Astrocyte (in vitro differentiated cells and primary cell): ENCODE measurements around the gene PLCH2. TPM values are rescaled to one million over a fixed set of nuclear protein-coding genes. Genes with fewer than 3 reads are reported as not detected.

Experiments used
- DNase-seq: peaks from one replicate; pipeline ENCODE4 v3.0.0-alpha.2; 2010; ENCODE audit warnings: low read depth
- FAIRE-seq: peaks from 2 replicates; lab custom pipeline; 2011; peaks lifted over from hg19 to GRCh38; lab: Jason Lieb, UNC
- H2AFZ ChIP-seq: 2 replicates; pipeline ENCODE4 v1.6.0; 2012; ENCODE audit warnings: low read depth, low read length, inconsistent platforms
- H3K27ac ChIP-seq: 2 replicates; pipeline ENCODE4 v1.5.1; 2011; ENCODE audit warnings: low read depth, low read length, inconsistent platforms
- H3K27me3 ChIP-seq: 2 replicates; pipeline ENCODE4 v1.6.0; 2011; ENCODE audit warnings: low read length, inconsistent platforms; ENCODE audit not compliant: insufficient read depth
- H3K36me3 ChIP-seq: 2 replicates; pipeline ENCODE4 v1.5.1; 2011; ENCODE audit warnings: low read length, inconsistent platforms; ENCODE audit not compliant: insufficient read depth
- H3K4me1 ChIP-seq: 2 replicates; pipeline ENCODE4 v1.5.1; 2011; ENCODE audit warnings: low read length, inconsistent platforms; ENCODE audit not compliant: insufficient read depth
- H3K4me2 ChIP-seq: 2 replicates; pipeline ENCODE4 v1.6.0; 2012; ENCODE audit warnings: low read length, inconsistent platforms
- H3K4me3 ChIP-seq: 2 replicates; pipeline ENCODE4 v1.5.1; 2011; ENCODE audit warnings: low read depth, mild to moderate bottlenecking, low read length, inconsistent platforms; ENCODE audit not compliant: insufficient read depth
- H3K79me2 ChIP-seq: 2 replicates; pipeline ENCODE4 v1.6.0; 2012; ENCODE audit warnings: mild to moderate bottlenecking, low read length, inconsistent platforms; ENCODE audit not compliant: insufficient read depth
- H3K9ac ChIP-seq: 2 replicates; pipeline ENCODE4 v1.6.0; 2012; ENCODE audit warnings: mild to moderate bottlenecking, low read length, inconsistent platforms
- H3K9me3 ChIP-seq: 2 replicates; pipeline ENCODE4 v1.5.1; 2012; ENCODE audit warnings: low read depth, mild to moderate bottlenecking, low read length, inconsistent platforms; ENCODE audit not compliant: insufficient read depth
- H4K20me1 ChIP-seq: 2 replicates; pipeline ENCODE4 v1.6.0; 2012; ENCODE audit warnings: low read length, inconsistent platforms; ENCODE audit not compliant: insufficient read depth
- H3K27ac Mint-ChIP-seq: one replicate; pipeline ENCODE4 v1.8.0; 2021; ENCODE audit warnings: mild to moderate bottlenecking, mixed read lengths; ENCODE audit not compliant: unreplicated experiment
- H3K27me3 Mint-ChIP-seq: one replicate; pipeline ENCODE4 v1.8.0; 2021; ENCODE audit warnings: low read depth, mixed read lengths; ENCODE audit not compliant: unreplicated experiment
- H3K36me3 Mint-ChIP-seq: one replicate; pipeline ENCODE4 v1.8.0; 2021; ENCODE audit warnings: low read depth, mixed read lengths; ENCODE audit not compliant: unreplicated experiment
- H3K4me1 Mint-ChIP-seq: one replicate; pipeline ENCODE4 v1.8.0; 2021; ENCODE audit warnings: low read depth, mixed read lengths; ENCODE audit not compliant: unreplicated experiment
- H3K4me3 Mint-ChIP-seq: one replicate; pipeline ENCODE4 v1.8.0; 2021; ENCODE audit warnings: mild to moderate bottlenecking, moderate library complexity, mixed read lengths; ENCODE audit not compliant: unreplicated experiment
- H3K9me3 Mint-ChIP-seq: one replicate; pipeline ENCODE4 v1.8.0; 2021; ENCODE audit warnings: mild to moderate bottlenecking, mixed read lengths; ENCODE audit not compliant: unreplicated experiment
- CTCF ChIP-seq: IDR thresholded peaks from 2 replicates; pipeline ENCODE4 v1.5.1; 2011; ENCODE audit warnings: low read depth, mild to moderate bottlenecking, inconsistent platforms, low read length, moderate library complexity; ENCODE audit not compliant: insufficient read depth
- EZH2 ChIP-seq: IDR thresholded peaks from 2 replicates; pipeline ENCODE4 v1.6.1; 2012; ENCODE audit warnings: mild to moderate bottlenecking, low read length, inconsistent platforms; ENCODE audit not compliant: insufficient read depth
- total RNA-seq: library from RNA; stranded (reverse); gene quantifications from 2 replicates; pipeline ENCODE4 v1.2.1, GENCODE V29; 2021

PLCH2 gene
- total RNA-seq, 1 donor from 2014 or later = 2.0 TPM

- Mint-ChIP-seq H3K9me3 (no peaks in the 10 kb centered on the region), H3K27me3 (no peaks in the 10 kb centered on the region), H3K27ac (no peak overlapping the region), H3K4me3 (no peak overlapping the region), H3K36me3 (peaks cover 4% of the 10 kb centered on the region), H3K4me1 (no peaks in the 10 kb centered on the region)
- H3K4me1 ChIP-seq = no peaks in the 10 kb centered on the region
- H3K27ac ChIP-seq = no peak overlapping the region
- TF ChIP-seq EZH2 (no peak), CTCF (no peak)
- H2AFZ ChIP-seq = no peak overlapping the region
- peaks cover 14% of the 10 kb centered on the region for H3K79me2 ChIP-seq
- peaks cover 31% of the 10 kb centered on the region for H4K20me1 ChIP-seq
- H3K9ac ChIP-seq = no peak overlapping the region
- H3K9me3 ChIP-seq = no peaks in the 10 kb centered on the region
- H3K4me3 ChIP-seq = no peak overlapping the region
- FAIRE-seq (no peak), DNase-seq (no peak)
- no peaks in the 10 kb centered on the region for H3K27me3 ChIP-seq
- H3K36me3 ChIP-seq = peaks cover 2% of the 10 kb centered on the region
- H3K4me2 ChIP-seq = no peak overlapping the region
These were observed 40.9 kb downstream of the PLCH2 start for GRCh38 chr1:2516946-2517345.

GRCh38 chr1:2517966-2518365 lies 41.9 kb downstream of the PLCH2 start:
- FAIRE-seq (no peak), DNase-seq (no peak)
- no peak overlapping the region for H3K27ac Mint-ChIP-seq
- Histone ChIP-seq H3K9ac (no peak overlapping the region), H3K27me3 (no peaks in the 10 kb centered on the region), H3K4me1 (peaks cover 1% of the 10 kb centered on the region), H3K36me3 (peaks cover 5% of the 10 kb centered on the region), H3K9me3 (no peaks in the 10 kb centered on the region), H3K4me2 (no peak overlapping the region), H2AFZ (no peak overlapping the region), H3K4me3 (no peak overlapping the region), H4K20me1 (peaks cover 41% of the 10 kb centered on the region), H3K79me2 (peaks cover 25% of the 10 kb centered on the region), H3K27ac (no peak overlapping the region)
- H3K9me3 Mint-ChIP-seq = no peaks in the 10 kb centered on the region
- no peaks in the 10 kb centered on the region for H3K4me1 Mint-ChIP-seq
- peaks cover 4% of the 10 kb centered on the region for H3K36me3 Mint-ChIP-seq
- no peak overlapping the region for H3K4me3 Mint-ChIP-seq
- no peaks in the 10 kb centered on the region for H3K27me3 Mint-ChIP-seq
- no peak for TF ChIP-seq CTCF
- TF ChIP-seq EZH2 = no peak

- DNase-seq (no peak), FAIRE-seq (no peak)
- H3K36me3 Mint-ChIP-seq = peaks cover 5% of the 10 kb centered on the region
- Histone ChIP-seq H3K27ac (no peak overlapping the region), H3K9me3 (no peaks in the 10 kb centered on the region), H3K4me1 (peaks cover 7% of the 10 kb centered on the region), H2AFZ (no peak overlapping the region), H3K4me3 (no peak overlapping the region), H3K36me3 (peaks cover 4% of the 10 kb centered on the region), H3K9ac (no peak overlapping the region), H3K4me2 (no peak overlapping the region), H4K20me1 (peaks cover 47% of the 10 kb centered on the region), H3K27me3 (no peaks in the 10 kb centered on the region), H3K79me2 (peaks cover 30% of the 10 kb centered on the region)
- TF ChIP-seq EZH2 = no peak
- TF ChIP-seq CTCF = no peak
- H3K27ac Mint-ChIP-seq = no peak overlapping the region
- H3K4me3 Mint-ChIP-seq = no peak overlapping the region
- peaks cover 4% of the 10 kb centered on the region for H3K4me1 Mint-ChIP-seq
- no peaks in the 10 kb centered on the region for H3K27me3 Mint-ChIP-seq
- H3K9me3 Mint-ChIP-seq = no peaks in the 10 kb centered on the region
These were observed 42.4 kb downstream of the PLCH2 start for GRCh38 chr1:2518528-2518927.
